Calu3 (cell line): Measurements from ENCODE around the gene ALK. TPM values are rescaled to one million over a fixed set of nuclear protein-coding genes. Genes with fewer than 3 reads are reported as not detected.

Experiments
- BruUV-seq: library from RNA; stranded (reverse); fragments of 400-500 nt; replicated peaks from 2 replicates; lab custom pipeline; 2021; lab: Mats Ljungman, UMichigan
- CTCF ChIA-PET: fragments of 300-600 bp; sonication (Branson Sonifier 250); formaldehyde crosslinking; loops from one replicate; lab custom pipeline; 2022; ENCODE audit warnings: antibody characterized with exemption; lab: Charles Lee
- DNase-seq: peaks from one replicate; pipeline ENCODE4 v3.0.0; 2022
- H3K27ac Mint-ChIP-seq: one replicate; pipeline ENCODE4 v1.8.0; 2022; ENCODE audit warnings: mixed read lengths; ENCODE audit not compliant: unreplicated experiment
- H3K27me3 Mint-ChIP-seq: one replicate; pipeline ENCODE4 v1.8.0; 2022; ENCODE audit warnings: mixed read lengths; ENCODE audit not compliant: unreplicated experiment
- H3K36me3 Mint-ChIP-seq: one replicate; pipeline ENCODE4 v1.8.0; 2022; ENCODE audit warnings: mild to moderate bottlenecking, moderate library complexity, mixed read lengths; ENCODE audit not compliant: insufficient read depth, unreplicated experiment
- H3K4me1 Mint-ChIP-seq: one replicate; pipeline ENCODE4 v1.8.0; 2022; ENCODE audit warnings: mild to moderate bottlenecking, low read depth, mixed read lengths; ENCODE audit not compliant: unreplicated experiment
- H3K4me3 Mint-ChIP-seq: one replicate; pipeline ENCODE4 v1.8.0; 2022; ENCODE audit warnings: mild to moderate bottlenecking, low read depth, moderate library complexity, mixed read lengths; ENCODE audit not compliant: unreplicated experiment
- H3K9me3 Mint-ChIP-seq: one replicate; pipeline ENCODE4 v1.8.0; 2022; ENCODE audit warnings: low read depth, mixed read lengths; ENCODE audit not compliant: unreplicated experiment
- CTCF ChIP-seq: fragments of 200-600 bp; IDR thresholded peaks from one replicate; pipeline ENCODE4 v1.8.0; 2022; ENCODE audit warnings: antibody characterized with exemption; ENCODE audit not compliant: unreplicated experiment
- intact Hi-C: fragments of 100-400 bp; cut with micrococcal nuclease; formaldehyde crosslinking; loops from one replicate; pipeline ENCODE4 v1.10.0; 2022; ENCODE audit not compliant: unreplicated experiment
- total RNA-seq: library from RNA; stranded (reverse); gene quantifications from 2 replicates; pipeline ENCODE4 v1.2.3, GENCODE V29; 2022

Gene ALK
- total RNA-seq, 1 experiment from 2014 or later, result not detected

GRCh38 chr2:29731948-29732347, 189.4 kb downstream of the ALK start:
- Mint-ChIP-seq H3K27ac (no peak overlapping the region), H3K4me1 (no peaks in the 10 kb centered on the region), H3K27me3 (peaks cover 21% of the 10 kb centered on the region), H3K36me3 (no peaks in the 10 kb centered on the region), H3K4me3 (no peak overlapping the region), H3K9me3 (no peaks in the 10 kb centered on the region)
- CTCF ChIA-PET, result interaction anchor here (0.6 kb wide), 1 partner anchor 130 kb away, joined by 4 read pairs; no protein-coding TSS in a partner anchor
- no TSS peak for BruUV-seq
- no peak for DNase-seq
- TF ChIP-seq CTCF, result no peak
- intact Hi-C loops, result no loop called here

GRCh38 chr2:29729932-29730331, 191.5 kb downstream of the ALK start:
- intact Hi-C loops, result no loop called here
- no peaks in the 10 kb centered on the region for H3K36me3 Mint-ChIP-seq
- no peak for TF ChIP-seq CTCF

GRCh38 chr2:29729401-29729800, 192.0 kb downstream of the ALK start:
- Mint-ChIP-seq H3K36me3 (no peaks in the 10 kb centered on the region), H3K4me3 (no peak overlapping the region), H3K4me1 (no peaks in the 10 kb centered on the region), H3K27ac (no peak overlapping the region), H3K27me3 (peaks cover 21% of the 10 kb centered on the region), H3K9me3 (no peaks in the 10 kb centered on the region)
- no peak for TF ChIP-seq CTCF
- CTCF ChIA-PET, result no interaction called here
- no peak for DNase-seq
- intact Hi-C loops, result no loop called here
- no TSS peak for BruUV-seq

More at GRCh38 chr2:29729932-29730331, 191.5 kb downstream of the ALK start:
- H3K4me3 Mint-ChIP-seq, result no peak overlapping the region
- no TSS peak for BruUV-seq
- no peak overlapping the region for H3K27ac Mint-ChIP-seq
- CTCF ChIA-PET, result no interaction called here
- peaks cover 21% of the 10 kb centered on the region for H3K27me3 Mint-ChIP-seq
- no peaks in the 10 kb centered on the region for H3K9me3 Mint-ChIP-seq
- no peaks in the 10 kb centered on the region for H3K4me1 Mint-ChIP-seq
- DNase-seq, result no peak

GRCh38 chr2:29726976-29727375, 194.4 kb downstream of the ALK start:
- H3K9me3 Mint-ChIP-seq, result peaks cover 2% of the 10 kb centered on the region
- intact Hi-C loops, result no loop called here
- CTCF ChIA-PET, result no interaction called here
- H3K36me3 Mint-ChIP-seq, result no peaks in the 10 kb centered on the region
- H3K4me1 Mint-ChIP-seq, result peaks cover 13% of the 10 kb centered on the region
- no peak overlapping the region for H3K27ac Mint-ChIP-seq
- TF ChIP-seq CTCF, result no peak
- no TSS peak for BruUV-seq
- H3K4me3 Mint-ChIP-seq, result no peak overlapping the region
- DNase-seq, result no peak
- peaks cover 36% of the 10 kb centered on the region for H3K27me3 Mint-ChIP-seq
